Activated naive CD4-positive, alpha-beta T cell treated with anti-CD3 and anti-CD28 coated beads for 36 hours (primary cell): ENCODE results near the gene CMTM8. TPM values are rescaled to one million over a fixed set of nuclear protein-coding genes. Genes with fewer than 3 reads are reported as not detected.
A peak's percentile ranks its signal among the peaks of the same experiment; 100 is the strongest.

Source experiments
- CTCF ChIA-PET: fragments of 350-600 bp; sonication (Branson Sonifier 250); formaldehyde crosslinking; loops from one replicate; lab custom pipeline; 2021; ENCODE audit warnings: antibody characterized with exemption; lab: Charles Lee
- DNase-seq: peaks from one replicate; pipeline ENCODE4 v3.0.0-alpha.2; 2020
- H3K27ac Mint-ChIP-seq: one replicate; pipeline ENCODE4 v1.8.0; 2021; ENCODE audit warnings: mild to moderate bottlenecking, mixed read lengths
- H3K27me3 Mint-ChIP-seq: one replicate; pipeline ENCODE4 v1.8.0; 2021; ENCODE audit warnings: low read depth, mixed read lengths
- H3K36me3 Mint-ChIP-seq: one replicate; pipeline ENCODE4 v1.8.0; 2021; ENCODE audit warnings: low read depth, mixed read lengths
- H3K4me1 Mint-ChIP-seq: one replicate; pipeline ENCODE4 v1.8.0; 2021; ENCODE audit warnings: low read depth, mixed read lengths
- H3K4me3 Mint-ChIP-seq: one replicate; pipeline ENCODE4 v1.8.0; 2021; ENCODE audit warnings: mild to moderate bottlenecking, moderate library complexity, mixed read lengths
- H3K9me3 Mint-ChIP-seq: one replicate; pipeline ENCODE4 v1.8.0; 2021; ENCODE audit warnings: mixed read lengths
- intact Hi-C: fragments of 100-400 bp; cut with micrococcal nuclease; formaldehyde crosslinking; loops from one replicate; pipeline ENCODE4 v1.15.1; 2023
- total RNA-seq, 2 experiments: library from RNA; stranded (reverse); gene quantifications; one replicate each; pipeline ENCODE4 v1.2.3, GENCODE V29; 2021

Gene CMTM8
- total RNA-seq, 2 experiments from 2014 or later = 16.0 to 19.1 TPM

- DNase-seq = no peak
- CTCF ChIA-PET = interaction anchor here (1.1 to 3.5 kb wide), 3 partner anchors 9 to 61 kb away, joined by 3 to 12 read pairs (median 9); no protein-coding TSS in a partner anchor
- Mint-ChIP-seq H3K27me3 (no peaks in the 10 kb centered on the region), H3K27ac (peak overlapping the region; percentile 48), H3K4me3 (no peak overlapping the region), H3K36me3 (peaks cover 18% of the 10 kb centered on the region), H3K4me1 (peaks cover 83% of the 10 kb centered on the region), H3K9me3 (no peaks in the 10 kb centered on the region)
- intact Hi-C loops = no loop called here
Observed at GRCh38 chr3:32406486-32407408, 168.3 kb downstream of the CMTM8 start.

GRCh38 chr3:32410367-32411246, 172.1 kb downstream of the CMTM8 start:
- no peaks in the 10 kb centered on the region for H3K9me3 Mint-ChIP-seq
- no peak overlapping the region for H3K4me3 Mint-ChIP-seq
- no peak overlapping the region for H3K27ac Mint-ChIP-seq
- peaks cover 79% of the 10 kb centered on the region for H3K4me1 Mint-ChIP-seq
- no peak for DNase-seq
- no peaks in the 10 kb centered on the region for H3K27me3 Mint-ChIP-seq
- CTCF ChIA-PET = interaction anchor here (0.5 to 1.1 kb wide), 5 partner anchors 8 to 322 kb away, joined by 3 to 5 read pairs (median 3); no protein-coding TSS in a partner anchor
- intact Hi-C loops = no loop called here
- peaks cover 6% of the 10 kb centered on the region for H3K36me3 Mint-ChIP-seq

- Mint-ChIP-seq H3K27ac (peak overlapping the region; percentile 4), H3K9me3 (no peaks in the 10 kb centered on the region), H3K4me3 (no peak overlapping the region), H3K36me3 (peaks cover 2% of the 10 kb centered on the region), H3K4me1 (peaks cover 76% of the 10 kb centered on the region), H3K27me3 (no peaks in the 10 kb centered on the region)
- DNase-seq = no peak
- CTCF ChIA-PET = interaction anchor here (1.0 kb wide), 1 partner anchor 56 kb away, joined by 3 read pairs; no protein-coding TSS in a partner anchor
- intact Hi-C loops = no loop called here
Observed at GRCh38 chr3:32411442-32411841, 173.0 kb downstream of the CMTM8 start.

GRCh38 chr3:32412887-32413286, 174.4 kb downstream of the CMTM8 start:
- Mint-ChIP-seq H3K9me3 (no peaks in the 10 kb centered on the region), H3K27ac (no peak overlapping the region), H3K4me3 (no peak overlapping the region), H3K27me3 (no peaks in the 10 kb centered on the region), H3K36me3 (peaks cover 2% of the 10 kb centered on the region), H3K4me1 (peaks cover 76% of the 10 kb centered on the region)
- DNase-seq = no peak
- CTCF ChIA-PET = interaction anchor here (2.4 to 2.6 kb wide), 2 partner anchors 38 to 55 kb away, joined by 8 to 18 read pairs; no protein-coding TSS in a partner anchor
- intact Hi-C loops = no loop called here

GRCh38 chr3:32413845-32414521, 175.5 kb downstream of the CMTM8 start:
- Mint-ChIP-seq H3K27me3 (no peaks in the 10 kb centered on the region), H3K4me3 (peak overlapping the region; percentile 40), H3K4me1 (peaks cover 79% of the 10 kb centered on the region), H3K27ac (peak overlapping the region; percentile 94), H3K36me3 (peaks cover 3% of the 10 kb centered on the region), H3K9me3 (no peaks in the 10 kb centered on the region)
- intact Hi-C loops = loop anchor here (1.0 kb wide), 3 partner anchors 13 to 46 kb away; no protein-coding TSS in a partner anchor
- CTCF ChIA-PET = interaction anchor here (0.5 to 2.6 kb wide), 8 partner anchors 9 to 54 kb away, joined by 3 to 18 read pairs (median 6); no protein-coding TSS in a partner anchor
- DNase-seq = no peak

GRCh38 chr3:32414522-32415202, 176.2 kb downstream of the CMTM8 start:
- Mint-ChIP-seq H3K4me3 (peak overlapping the region; percentile 40), H3K9me3 (no peaks in the 10 kb centered on the region), H3K27ac (peak overlapping the region; percentile 94), H3K36me3 (peaks cover 4% of the 10 kb centered on the region), H3K4me1 (peaks cover 81% of the 10 kb centered on the region), H3K27me3 (no peaks in the 10 kb centered on the region)
- CTCF ChIA-PET = interaction anchor here (0.7 to 2.6 kb wide), 10 partner anchors 9 to 72 kb away, joined by 3 to 18 read pairs (median 4); no protein-coding TSS in a partner anchor
- intact Hi-C loops = loop anchor here (1.0 kb wide), 3 partner anchors 13 to 46 kb away; no protein-coding TSS in a partner anchor
- peak; percentile 78 for DNase-seq

GRCh38 chr3:32419742-32420125, 181.3 kb downstream of the CMTM8 start:
- peak overlapping the region; percentile 94 for H3K27ac Mint-ChIP-seq
- peak overlapping the region; percentile 66 for H3K4me3 Mint-ChIP-seq
- H3K27me3 Mint-ChIP-seq = no peaks in the 10 kb centered on the region
- no peak for DNase-seq
- H3K36me3 Mint-ChIP-seq = peaks cover 1% of the 10 kb centered on the region
- peaks cover 94% of the 10 kb centered on the region for H3K4me1 Mint-ChIP-seq
- CTCF ChIA-PET = interaction anchor here (0.7 to 6.5 kb wide), 3 partner anchors 10 to 49 kb away, joined by 3 to 36 read pairs (median 5); no protein-coding TSS in a partner anchor
- no peaks in the 10 kb centered on the region for H3K9me3 Mint-ChIP-seq
- intact Hi-C loops = loop anchor here (1.0 to 10.0 kb wide), 5 partner anchors 14 to 885 kb away; partner anchors contain the start of gene STT3B

Other genes starting within 250 kb of the CMTM8 start
- 10 to 100 TPM; 10.8 to 12.6 TPM for gene GPD1L, start 132.1 kb upstream of the CMTM8 start, total RNA-seq
- gene CMTM7, start 153.2 kb downstream of the CMTM8 start, total RNA-seq = 10 to 100 TPM; 59.1 to 60.2 TPM